K562 (cell line): ENCODE results near the gene CCDC90B. TPM values are rescaled to one million over a fixed set of nuclear protein-coding genes. Genes with fewer than 3 reads are reported as not detected.

Experiments used
- ATAC-seq: fragments of 200-7000 bp; cut with Tn5 transposase; 3 replicates; pipeline ENCODE4 v1.9.1; 2020; ENCODE audit warnings: moderate library complexity
- BruUV-seq: library from RNA; stranded (reverse); fragments of 400-500 nt; replicated peaks from 2 replicates; lab custom pipeline; 2021; lab: Mats Ljungman, UMichigan
- CTCF ChIA-PET: fragments of 300-600 bp; formaldehyde crosslinking; extraction: SDS; loops from one replicate; lab custom pipeline; 2021; ENCODE audit warnings: low intra/inter-chr PET ratio; lab: Yijun Ruan, JAX
- POLR2A ChIA-PET: fragments of 300-600, 350-650 bp; sonication (Branson Sonifier 250); formaldehyde crosslinking; extraction: SDS; loops from one replicate; lab custom pipeline; 2021; ENCODE audit warnings: antibody characterized with exemption, inconsistent platforms; lab: Yijun Ruan, JAX
- DNase-seq, 4 experiments: peaks; one replicate each; pipeline versions ENCODE4 v3.0.0 to v3.0.0-alpha.2; 2011 to 2018; ENCODE audit warnings: low spot score in 3 of 4, mixed read lengths in 3 of 4; ENCODE audit errors: extremely low read depth in 1 of 4
- FAIRE-seq: peaks from 2 replicates; lab custom pipeline; 2011; peaks lifted over from hg19 to GRCh38; lab: Jason Lieb, UNC
- H2AFZ ChIP-seq: 2 replicates; pipeline ENCODE4 v1.6.0; 2011; ENCODE audit warnings: low read depth, low read length, control low read depth, inconsistent platforms
- H3K27ac ChIP-seq: fragments of 200-600 bp; 3 replicates; pipeline ENCODE4 v1.8.0; 2011; ENCODE audit warnings: low read depth, mild to moderate bottlenecking, control low read depth, inconsistent platforms, low read length, moderate library complexity, mixed read lengths; ENCODE audit errors: extremely low read depth
- H3K27me3 ChIP-seq, 2 experiments: fragments of 300-600 bp in 1 of 2; 2 replicates in 1 of 2; 3 replicates in 1 of 2; pipeline versions ENCODE4 v1.6.0 to v1.8.0; 2011; ENCODE audit warnings: inconsistent platforms in 2 of 2, low read length in 2 of 2, mild to moderate bottlenecking in 1 of 2, mixed read lengths in 1 of 2, moderate library complexity in 1 of 2; ENCODE audit not compliant: control insufficient read depth in 2 of 2, insufficient read depth in 2 of 2
- H3K36me3 ChIP-seq: fragments of 300-600 bp; 3 replicates; pipeline ENCODE4 v1.8.0; 2011; ENCODE audit warnings: mild to moderate bottlenecking, low read length, inconsistent platforms; ENCODE audit not compliant: control insufficient read depth, insufficient read depth
- H3K4me1 ChIP-seq, 2 experiments: fragments of 200-600 bp in 1 of 2; replicated peaks in 1 of 2; 2 replicates in 1 of 2; 3 replicates in 1 of 2; pipeline versions ENCODE4 v1.5.1 to v1.8.0; 2011; ENCODE audit warnings: inconsistent platforms in 2 of 2, low read length in 2 of 2, mild to moderate bottlenecking in 1 of 2, mixed read lengths in 1 of 2, moderate library complexity in 1 of 2; ENCODE audit not compliant: control insufficient read depth in 2 of 2, insufficient read depth in 2 of 2
- H3K4me2 ChIP-seq: 2 replicates; pipeline ENCODE4 v1.6.1; 2011; ENCODE audit warnings: low read length, control low read depth, inconsistent platforms, mixed read lengths; ENCODE audit not compliant: insufficient read depth
- H3K4me3 ChIP-seq: fragments of 200-600 bp; sonication (generic), shearing (Covaris generic); 2 replicates; pipeline ENCODE4 v1.5.1; 2016; ENCODE audit warnings: control low read depth, inconsistent platforms
- H3K79me2 ChIP-seq: fragments of 200-600 bp; 3 replicates; pipeline ENCODE4 v1.8.0; 2011; ENCODE audit warnings: low read length, inconsistent platforms; ENCODE audit not compliant: control insufficient read depth, insufficient read depth
- H3K9ac ChIP-seq, 2 experiments: 2 replicates each; pipeline versions ENCODE4 v1.6.0 to v1.6.1; 2011; ENCODE audit warnings: low read depth in 2 of 2, low read length in 2 of 2, control low read depth in 1 of 2, inconsistent platforms in 1 of 2, mild to moderate bottlenecking in 1 of 2, mixed read lengths in 1 of 2; ENCODE audit not compliant: insufficient read depth in 1 of 2
- H3K9me1 ChIP-seq: one replicate; pipeline ENCODE4 v1.6.0; 2011; ENCODE audit warnings: inconsistent platforms, mild to moderate bottlenecking, low read length, moderate library complexity; ENCODE audit not compliant: control insufficient read depth, insufficient read depth
- H3K9me3 ChIP-seq: replicated peaks from 2 replicates; pipeline ENCODE4 v1.5.1; 2011; ENCODE audit warnings: low read depth, low read length, inconsistent platforms; ENCODE audit not compliant: control insufficient read depth, insufficient read depth
- H4K20me1 ChIP-seq: replicated peaks from 2 replicates; pipeline ENCODE4 v1.6.1; 2011; ENCODE audit warnings: low read length, inconsistent platforms, mixed read lengths; ENCODE audit not compliant: control insufficient read depth, insufficient read depth
- ATF3 ChIP-seq, 2 experiments: fragments of 450-650 bp in 1 of 2; sonication (generic) in 1 of 2; formaldehyde crosslinking in 1 of 2; IDR thresholded peaks in 1 of 2; conservative IDR thresholded peaks in 1 of 2; 2 replicates each; pipeline versions ENCODE4 v1.6.1 to v1.8.1; 2016 to 2023; ENCODE audit warnings: mild to moderate bottlenecking in 2 of 2, moderate library complexity in 2 of 2, inconsistent platforms in 1 of 2, missing genetic modification reagents in 1 of 2
- CBX1 ChIP-seq: sonication (generic); IDR thresholded peaks from 2 replicates; pipeline ENCODE4 v1.6.1; 2016; ENCODE audit warnings: antibody characterized with exemption, low read depth, mild to moderate bottlenecking
- HMBOX1 ChIP-seq: sonication (generic); IDR thresholded peaks from 2 replicates; pipeline ENCODE4 v1.6.1; 2016
- MNT ChIP-seq, 2 experiments: fragments of 450-650 bp; conservative IDR thresholded peaks; 2 replicates each; pipeline ENCODE4 v1.6.1; 2017; ENCODE audit warnings: mild to moderate bottlenecking in 2 of 2, moderate library complexity in 2 of 2
- TCF7 ChIP-seq: sonication (generic); IDR thresholded peaks from 2 replicates; pipeline ENCODE4 v1.6.1; 2016; ENCODE audit warnings: antibody characterized with exemption, borderline replicate concordance
- ZBTB34 ChIP-seq: fragments of 250-450 bp; sonication (Bioruptor Pico); IDR thresholded peaks from 2 replicates; pipeline ENCODE4 v1.8.0; 2021; ENCODE audit warnings: mild to moderate bottlenecking, moderate library complexity
- WGBS: fragments of 100-300 bp; shearing (Covaris generic); methylation state at CpG from one replicate; pipeline ENCODE4 v1.1.6; 2016; ENCODE audit warnings: low coverage, mixed read lengths; ENCODE audit not compliant: insufficient coverage; ENCODE audit errors: missing lambda C conversion rate; 5-methylcytosine and 5-hydroxymethylcytosine counted together
- in situ Hi-C: fragments of 300-500 bp; cut with MboI; formaldehyde crosslinking; loops from 4 replicates; pipeline ENCODE4 v1.15.0; 2018; ENCODE audit warnings: inconsistent platforms, mixed read lengths
- intact Hi-C: fragments of 100-400 bp; cut with micrococcal nuclease; formaldehyde crosslinking; loops from 2 replicates; pipeline ENCODE4 v1.14.2; 2022
- polyA plus RNA-seq, 8 experiments: library from polyadenylated mRNA; depleted of rRNA in 4 of 8; stranded (reverse) in 5 of 8; unstranded in 3 of 8; fragments of >200 nt; fragmentation: Nextera tagmentation in 2 of 8; fragmentation: Illumina TruSeq in 1 of 8; extraction: Ambion mirVana in 2 of 8; extraction: Trizol in 1 of 8; gene quantifications; 2 replicates each; pipeline versions ENCODE4 v1.2.1 to v1.2.3, GENCODE V29; 2011 to 2014; ENCODE audit warnings: inconsistent platforms in 1 of 8, missing spikeins in 1 of 8
- total RNA-seq, 7 experiments: library from RNA; depleted of rRNA in 6 of 7; stranded (reverse); fragments of >200 nt in 6 of 7; fragmentation: Illumina TruSeq in 2 of 7; extraction: Trizol in 2 of 7; gene quantifications; 2 replicates each; pipeline versions ENCODE4 v1.2.1 to v1.2.3, GENCODE V29; 2011 to 2021; ENCODE audit warnings: low replicate concordance in 1 of 7

CCDC90B gene
- total and polyA plus RNA-seq, 9 of the 15 experiments (the other 6 are each of a cell fraction or from before 2014, with no cell fraction given), result 26.6 to 63.6 (median 51.8) TPM

- no peaks in the 10 kb centered on the region for H3K9me1 ChIP-seq
- ChIA-PET CTCF (no interaction called here), POLR2A (interaction anchor here (0.6 to 1.7 kb wide), 6 partner anchors 10 to 432 kb away, joined by 3 to 5 read pairs (median 4); no protein-coding TSS in a partner anchor)
- H3K27ac ChIP-seq, result no peak overlapping the region
- in situ Hi-C loops (no loop called here), intact Hi-C loops (no loop called here)
- H3K4me1 ChIP-seq, result no peaks in the 10 kb centered on the region
- DNase-seq, result no peak
- no peaks in the 10 kb centered on the region for H3K27me3 ChIP-seq
- H3K9me3 ChIP-seq, result no peaks in the 10 kb centered on the region
- 0% methylated on average over 1 of the region's 1 CpG for WGBS
- ATAC-seq, result no peak
- no peak overlapping the region for H3K9ac ChIP-seq
- BruUV-seq, result no TSS peak
- TF ChIP-seq CBX1, result no peak
- no peak for TF ChIP-seq TCF7
- no peaks in the 10 kb centered on the region for H3K79me2 ChIP-seq
- no peaks in the 10 kb centered on the region for H4K20me1 ChIP-seq
- H3K4me3 ChIP-seq, result no peak overlapping the region
- H2AFZ ChIP-seq, result no peak overlapping the region
- no peak for FAIRE-seq
- H3K4me2 ChIP-seq, result no peak overlapping the region
- H3K36me3 ChIP-seq, result no peaks in the 10 kb centered on the region
Observed at GRCh38 chr11:83318931-83319330, 32.8 kb upstream of the CCDC90B start.

GRCh38 chr11:83317757-83318690 lies 31.9 kb upstream of the CCDC90B start:
- no peak overlapping the region for H3K4me2 ChIP-seq
- intact Hi-C loops (no loop called here), in situ Hi-C loops (no loop called here)
- ATAC-seq (no peak; the same call in 2 of the 3 replicates), DNase-seq (no peak), FAIRE-seq (no peak)
- no peak overlapping the region for H3K27ac ChIP-seq
- BruUV-seq, result no TSS peak
- H3K4me3 ChIP-seq, result no peak overlapping the region
- no peaks in the 10 kb centered on the region for H3K27me3 ChIP-seq
- H3K36me3 ChIP-seq, result no peaks in the 10 kb centered on the region
- H3K9me3 ChIP-seq, result no peaks in the 10 kb centered on the region
- POLR2A ChIA-PET, result interaction anchor here (0.8 to 1.7 kb wide), 4 partner anchors 9 to 15 kb away, joined by 3 to 5 read pairs (median 4); no protein-coding TSS in a partner anchor
- no peak overlapping the region for H2AFZ ChIP-seq
- H3K9me1 ChIP-seq, result no peaks in the 10 kb centered on the region
- H4K20me1 ChIP-seq, result no peaks in the 10 kb centered on the region
- no peaks in the 10 kb centered on the region for H3K4me1 ChIP-seq
- WGBS, result 18% methylated on average over 6 of the region's 8 CpGs
- H3K79me2 ChIP-seq, result no peaks in the 10 kb centered on the region
- CTCF ChIA-PET, result no interaction called here
- no peak overlapping the region for H3K9ac ChIP-seq
- TF ChIP-seq MNT (conservative IDR thresholded peaks at IDR 0.05) (no peak), HMBOX1 (no peak), ATF3 (IDR thresholded peaks at IDR 0.05) (no peak), ATF3 (CRISPR knock-in tag; conservative IDR thresholded peaks at IDR 0.05) (no peak), ZBTB34 (CRISPR knock-in tag) (no peak)
